Astrocyte (in vitro differentiated cells and primary cell): Measurements from ENCODE around the gene JAML.

Source experiments
- EZH2 ChIP-seq: IDR thresholded peaks from 2 replicates; pipeline ENCODE4 v1.6.1; 2012; ENCODE audit warnings: mild to moderate bottlenecking, low read length, inconsistent platforms; ENCODE audit not compliant: insufficient read depth
- TF ChIP-seq, protein P1 (sequence below): IDR thresholded peaks from 2 replicates; pipeline ENCODE4 v1.5.1; 2011; ENCODE audit warnings: low read depth, mild to moderate bottlenecking, inconsistent platforms, low read length, moderate library complexity; ENCODE audit not compliant: insufficient read depth

DNA sequence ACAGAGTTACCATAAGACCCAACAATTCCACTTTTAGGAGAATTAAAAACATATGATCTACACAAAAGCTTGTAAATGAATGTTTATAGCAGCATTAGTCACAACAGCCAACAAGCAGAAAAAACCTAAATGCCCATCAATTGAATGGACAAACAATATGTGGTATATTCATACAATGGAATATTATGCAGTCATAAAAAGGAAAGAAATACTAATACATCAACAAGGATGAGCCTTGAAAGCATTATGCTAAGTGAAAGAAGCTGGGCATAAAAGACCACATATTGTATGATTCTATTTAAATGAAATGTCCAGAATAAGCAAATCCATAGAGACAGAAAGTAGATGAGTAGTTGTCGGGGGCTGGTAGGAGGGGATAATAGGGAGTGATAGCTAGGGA lies 34.3 kb upstream of the JAML start:
- TF ChIP-seq, protein P1, sequence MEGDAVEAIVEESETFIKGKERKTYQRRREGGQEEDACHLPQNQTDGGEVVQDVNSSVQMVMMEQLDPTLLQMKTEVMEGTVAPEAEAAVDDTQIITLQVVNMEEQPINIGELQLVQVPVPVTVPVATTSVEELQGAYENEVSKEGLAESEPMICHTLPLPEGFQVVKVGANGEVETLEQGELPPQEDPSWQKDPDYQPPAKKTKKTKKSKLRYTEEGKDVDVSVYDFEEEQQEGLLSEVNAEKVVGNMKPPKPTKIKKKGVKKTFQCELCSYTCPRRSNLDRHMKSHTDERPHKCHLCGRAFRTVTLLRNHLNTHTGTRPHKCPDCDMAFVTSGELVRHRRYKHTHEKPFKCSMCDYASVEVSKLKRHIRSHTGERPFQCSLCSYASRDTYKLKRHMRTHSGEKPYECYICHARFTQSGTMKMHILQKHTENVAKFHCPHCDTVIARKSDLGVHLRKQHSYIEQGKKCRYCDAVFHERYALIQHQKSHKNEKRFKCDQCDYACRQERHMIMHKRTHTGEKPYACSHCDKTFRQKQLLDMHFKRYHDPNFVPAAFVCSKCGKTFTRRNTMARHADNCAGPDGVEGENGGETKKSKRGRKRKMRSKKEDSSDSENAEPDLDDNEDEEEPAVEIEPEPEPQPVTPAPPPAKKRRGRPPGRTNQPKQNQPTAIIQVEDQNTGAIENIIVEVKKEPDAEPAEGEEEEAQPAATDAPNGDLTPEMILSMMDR: no peak
- no peak for TF ChIP-seq EZH2
